PFSK-1 (cell line): ENCODE measurements around the gene NOLC1.

Experiments
- POLR2AphosphoS5 ChIP-seq: IDR thresholded peaks from 2 replicates; pipeline ENCODE4 v1.6.1; 2012; ENCODE audit warnings: low read depth, mild to moderate bottlenecking, control low read depth, low read length, moderate library complexity
- REST ChIP-seq, 2 experiments: IDR thresholded peaks; 2 replicates each; pipeline versions ENCODE4 v1.6.1 to v1.8.0; 2011 to 2012; ENCODE audit warnings: low read depth in 2 of 2, low read length in 2 of 2, control low read depth in 1 of 2, inconsistent platforms in 1 of 2, mild to moderate bottlenecking in 1 of 2, moderate library complexity in 1 of 2; ENCODE audit not compliant: insufficient read depth in 1 of 2

GRCh38 chr10:102112210-102112817 is 39.9 kb upstream of the NOLC1 start:
- TF ChIP-seq POLR2AphosphoS5 (no peak), REST (IDR thresholded peaks at IDR 0.05; ENCODE audit: insufficient read depth in 1 of 2, low read depth in 2 of 2, low read length in 2 of 2) (no peak)
